ENCODE data around the gene EIF4ENIF1. TPM values are rescaled to one million over a fixed set of nuclear protein-coding genes. Genes with fewer than 3 reads are reported as not detected.
"Not testable (repeated sequence)": the region's sequence is repeated elsewhere in the genome, so short reads cannot be mapped to it uniquely, and the experiment has no call there.

Gene EIF4ENIF1
- total and polyA plus RNA-seq, 2 experiments from 2014 or later: 10.8 to 13.4 TPM

DNA sequence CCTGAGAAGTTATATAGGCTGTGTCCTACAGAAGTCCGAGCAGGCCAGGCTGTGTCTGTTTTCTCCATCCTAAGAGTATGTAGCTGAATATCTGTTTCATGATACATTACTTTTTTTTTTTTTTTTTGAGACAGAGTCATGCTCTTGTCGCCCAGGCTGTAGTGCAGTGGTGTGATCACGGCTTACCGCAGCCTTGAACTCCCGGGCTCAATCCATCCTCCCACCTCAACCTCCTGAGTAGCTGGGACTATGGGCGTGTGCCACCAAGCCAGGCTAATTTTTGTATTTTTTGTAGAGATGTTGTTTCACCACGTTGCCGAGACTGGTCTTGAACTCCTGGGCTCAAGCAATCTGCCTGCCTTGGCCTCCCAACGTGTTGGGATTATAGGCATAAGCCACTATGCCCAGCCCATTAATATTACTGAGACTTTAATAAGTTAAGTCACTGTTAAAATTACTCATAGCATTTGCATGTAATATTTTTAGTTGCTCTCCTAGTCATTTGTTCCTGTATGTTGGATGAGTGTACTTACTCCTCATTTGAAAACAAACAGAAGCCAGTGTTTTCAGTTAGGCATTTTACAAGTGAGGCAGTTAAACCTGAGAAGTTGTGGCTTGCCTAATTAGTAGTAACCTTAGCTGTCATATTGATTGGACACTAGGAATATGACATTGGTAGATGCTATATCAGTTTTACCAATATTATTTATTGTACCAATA lies 64.2 kb downstream of the EIF4ENIF1 start:
- H3K36me3 Mint-ChIP-seq (ENCODE audit: low read depth): peaks cover 83% of the 10 kb centered on the region
- no peak for ATAC-seq
- no peak overlapping the region for H3K27ac Mint-ChIP-seq
- peaks cover 5% of the 10 kb centered on the region; the same call in 1 of the 2 replicates for H4K20me1 ChIP-seq (replicated peaks; ENCODE audit: insufficient read depth)
- DNase-seq (ENCODE audit: low spot score): no peak
- H2AFZ ChIP-seq: no peak overlapping the region
- no peak overlapping the region for H3K27ac ChIP-seq (ENCODE audit: low read depth)
- H3K4me2 ChIP-seq: no peak overlapping the region
- peaks cover 7% of the 10 kb centered on the region for H3K27me3 Mint-ChIP-seq (ENCODE audit: insufficient read depth, low read depth, poor library complexity)
- H3F3A ChIP-seq (replicated peaks; ENCODE audit: low read depth): no peaks in the 10 kb centered on the region
- no peaks in the 10 kb centered on the region for H3K4me1 Mint-ChIP-seq
- H3K9me2 ChIP-seq (ENCODE audit: insufficient read depth): no peaks in the 10 kb centered on the region
- no peak overlapping the region for H3K4me3 Mint-ChIP-seq
- no peaks in the 10 kb centered on the region for H3K4me1 ChIP-seq (ENCODE audit: insufficient read depth)
- H3K9me3 Mint-ChIP-seq: no peaks in the 10 kb centered on the region
- TF ChIP-seq, protein P1, sequence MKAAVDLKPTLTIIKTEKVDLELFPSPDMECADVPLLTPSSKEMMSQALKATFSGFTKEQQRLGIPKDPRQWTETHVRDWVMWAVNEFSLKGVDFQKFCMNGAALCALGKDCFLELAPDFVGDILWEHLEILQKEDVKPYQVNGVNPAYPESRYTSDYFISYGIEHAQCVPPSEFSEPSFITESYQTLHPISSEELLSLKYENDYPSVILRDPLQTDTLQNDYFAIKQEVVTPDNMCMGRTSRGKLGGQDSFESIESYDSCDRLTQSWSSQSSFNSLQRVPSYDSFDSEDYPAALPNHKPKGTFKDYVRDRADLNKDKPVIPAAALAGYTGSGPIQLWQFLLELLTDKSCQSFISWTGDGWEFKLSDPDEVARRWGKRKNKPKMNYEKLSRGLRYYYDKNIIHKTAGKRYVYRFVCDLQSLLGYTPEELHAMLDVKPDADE (IDR thresholded peaks at IDR 0.05): no peak
- TF ChIP-seq, protein P2, sequence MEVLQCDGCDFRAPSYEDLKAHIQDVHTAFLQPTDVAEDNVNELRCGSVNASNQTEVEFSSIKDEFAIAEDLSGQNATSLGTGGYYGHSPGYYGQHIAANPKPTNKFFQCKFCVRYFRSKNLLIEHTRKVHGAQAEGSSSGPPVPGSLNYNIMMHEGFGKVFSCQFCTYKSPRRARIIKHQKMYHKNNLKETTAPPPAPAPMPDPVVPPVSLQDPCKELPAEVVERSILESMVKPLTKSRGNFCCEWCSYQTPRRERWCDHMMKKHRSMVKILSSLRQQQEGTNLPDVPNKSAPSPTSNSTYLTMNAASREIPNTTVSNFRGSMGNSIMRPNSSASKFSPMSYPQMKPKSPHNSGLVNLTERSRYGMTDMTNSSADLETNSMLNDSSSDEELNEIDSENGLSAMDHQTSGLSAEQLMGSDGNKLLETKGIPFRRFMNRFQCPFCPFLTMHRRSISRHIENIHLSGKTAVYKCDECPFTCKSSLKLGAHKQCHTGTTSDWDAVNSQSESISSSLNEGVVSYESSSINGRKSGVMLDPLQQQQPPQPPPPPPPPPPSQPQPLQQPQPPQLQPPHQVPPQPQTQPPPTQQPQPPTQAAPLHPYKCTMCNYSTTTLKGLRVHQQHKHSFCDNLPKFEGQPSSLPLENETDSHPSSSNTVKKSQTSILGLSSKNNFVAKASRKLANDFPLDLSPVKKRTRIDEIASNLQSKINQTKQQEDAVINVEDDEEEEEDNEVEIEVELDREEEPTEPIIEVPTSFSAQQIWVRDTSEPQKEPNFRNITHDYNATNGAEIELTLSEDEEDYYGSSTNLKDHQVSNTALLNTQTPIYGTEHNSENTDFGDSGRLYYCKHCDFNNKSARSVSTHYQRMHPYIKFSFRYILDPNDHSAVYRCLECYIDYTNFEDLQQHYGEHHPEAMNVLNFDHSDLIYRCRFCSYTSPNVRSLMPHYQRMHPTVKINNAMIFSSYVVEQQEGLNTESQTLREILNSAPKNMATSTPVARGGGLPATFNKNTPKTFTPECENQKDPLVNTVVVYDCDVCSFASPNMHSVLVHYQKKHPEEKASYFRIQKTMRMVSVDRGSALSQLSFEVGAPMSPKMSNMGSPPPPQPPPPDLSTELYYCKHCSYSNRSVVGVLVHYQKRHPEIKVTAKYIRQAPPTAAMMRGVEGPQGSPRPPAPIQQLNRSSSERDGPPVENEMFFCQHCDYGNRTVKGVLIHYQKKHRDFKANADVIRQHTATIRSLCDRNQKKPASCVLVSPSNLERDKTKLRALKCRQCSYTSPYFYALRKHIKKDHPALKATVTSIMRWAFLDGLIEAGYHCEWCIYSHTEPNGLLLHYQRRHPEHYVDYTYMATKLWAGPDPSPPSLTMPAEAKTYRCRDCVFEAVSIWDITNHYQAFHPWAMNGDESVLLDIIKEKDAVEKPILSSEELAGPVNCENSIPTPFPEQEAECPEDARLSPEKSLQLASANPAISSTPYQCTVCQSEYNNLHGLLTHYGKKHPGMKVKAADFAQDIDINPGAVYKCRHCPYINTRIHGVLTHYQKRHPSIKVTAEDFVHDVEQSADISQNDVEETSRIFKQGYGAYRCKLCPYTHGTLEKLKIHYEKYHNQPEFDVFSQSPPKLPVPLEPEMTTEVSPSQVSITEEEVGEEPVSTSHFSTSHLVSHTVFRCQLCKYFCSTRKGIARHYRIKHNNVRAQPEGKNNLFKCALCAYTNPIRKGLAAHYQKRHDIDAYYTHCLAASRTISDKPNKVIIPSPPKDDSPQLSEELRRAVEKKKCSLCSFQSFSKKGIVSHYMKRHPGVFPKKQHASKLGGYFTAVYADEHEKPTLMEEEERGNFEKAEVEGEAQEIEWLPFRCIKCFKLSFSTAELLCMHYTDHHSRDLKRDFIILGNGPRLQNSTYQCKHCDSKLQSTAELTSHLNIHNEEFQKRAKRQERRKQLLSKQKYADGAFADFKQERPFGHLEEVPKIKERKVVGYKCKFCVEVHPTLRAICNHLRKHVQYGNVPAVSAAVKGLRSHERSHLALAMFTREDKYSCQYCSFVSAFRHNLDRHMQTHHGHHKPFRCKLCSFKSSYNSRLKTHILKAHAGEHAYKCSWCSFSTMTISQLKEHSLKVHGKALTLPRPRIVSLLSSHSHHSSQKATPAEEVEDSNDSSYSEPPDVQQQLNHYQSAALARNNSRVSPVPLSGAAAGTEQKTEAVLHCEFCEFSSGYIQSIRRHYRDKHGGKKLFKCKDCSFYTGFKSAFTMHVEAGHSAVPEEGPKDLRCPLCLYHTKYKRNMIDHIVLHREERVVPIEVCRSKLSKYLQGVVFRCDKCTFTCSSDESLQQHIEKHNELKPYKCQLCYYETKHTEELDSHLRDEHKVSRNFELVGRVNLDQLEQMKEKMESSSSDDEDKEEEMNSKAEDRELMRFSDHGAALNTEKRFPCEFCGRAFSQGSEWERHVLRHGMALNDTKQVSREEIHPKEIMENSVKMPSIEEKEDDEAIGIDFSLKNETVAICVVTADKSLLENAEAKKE (CRISPR knock-in tag; IDR thresholded peaks at IDR 0.05): no peak
- no peaks in the 10 kb centered on the region for H3K79me2 ChIP-seq (replicated peaks; ENCODE audit: insufficient read depth)
- no peaks in the 10 kb centered on the region for H3K27me3 ChIP-seq (ENCODE audit: insufficient read depth)
- peaks cover 55% of the 10 kb centered on the region for H3K36me3 ChIP-seq (ENCODE audit: insufficient read depth)
- H3K4me3 ChIP-seq: no peak overlapping the region

DNA sequence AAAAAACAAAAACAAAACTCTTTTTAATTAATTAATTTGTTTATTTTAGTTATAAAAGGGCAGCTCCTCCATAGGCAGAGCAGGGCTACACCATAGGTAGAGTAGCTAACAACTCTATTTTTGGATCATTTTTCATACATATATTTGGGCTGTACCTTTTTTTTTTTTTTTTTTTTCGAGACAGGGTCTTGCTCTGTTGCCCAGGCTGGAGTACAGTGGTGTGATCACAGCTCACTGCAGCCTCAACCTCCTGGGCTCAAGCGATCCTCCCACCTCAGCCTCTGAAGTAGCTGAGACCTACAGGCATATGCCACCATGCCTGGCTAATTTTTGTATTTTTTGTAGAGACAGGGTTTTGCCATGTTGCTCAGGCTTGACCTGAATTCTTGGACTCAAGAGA lies 87.3 kb downstream of the EIF4ENIF1 start:
- not testable (repeated sequence) for ATAC-seq; DNase-seq (ENCODE audit: low spot score); H3F3A ChIP-seq (replicated peaks; ENCODE audit: low read depth); H3K9me2 ChIP-seq (ENCODE audit: insufficient read depth); H3K4me3 ChIP-seq; H3K9me3 Mint-ChIP-seq; H3K27me3 ChIP-seq (ENCODE audit: insufficient read depth); H3K4me3 Mint-ChIP-seq; H3K27ac ChIP-seq (ENCODE audit: low read depth); H3K4me1 Mint-ChIP-seq; H3K4me2 ChIP-seq; H3K27me3 Mint-ChIP-seq (ENCODE audit: insufficient read depth, low read depth, poor library complexity); H2AFZ ChIP-seq; H3K27ac Mint-ChIP-seq
- Histone ChIP-seq H3K79me2 (replicated peaks; ENCODE audit: insufficient read depth) (peaks cover 61% of the 10 kb centered on the region), H3K36me3 (ENCODE audit: insufficient read depth) (peaks cover 38% of the 10 kb centered on the region), H3K4me1 (ENCODE audit: insufficient read depth) (peaks cover 16% of the 10 kb centered on the region), H4K20me1 (replicated peaks; ENCODE audit: insufficient read depth) (peaks cover 31% of the 10 kb centered on the region)
- peaks cover 47% of the 10 kb centered on the region for H3K36me3 Mint-ChIP-seq (ENCODE audit: low read depth)
